Retinal pigment epithelial cell (primary cell): ENCODE measurements around the gene EIF3F.
"Not testable (repeated sequence)": the region's sequence is repeated elsewhere in the genome, so short reads cannot be mapped to it uniquely, and the experiment has no call there.

Experiments
- DNase-seq: peaks from one replicate; pipeline ENCODE4 v3.0.0-alpha.2; 2010; ENCODE audit warnings: low read depth
- H3K4me3 ChIP-seq: 2 replicates; pipeline ENCODE4 v1.5.1; 2011; ENCODE audit warnings: mild to moderate bottlenecking, low read length, control low read depth, moderate library complexity
- TF ChIP-seq, protein P1 (sequence below): conservative IDR thresholded peaks from 2 replicates; pipeline ENCODE4 v1.5.1; 2011; ENCODE audit warnings: low read depth, low read length, control low read depth, inconsistent platforms

EIF3F gene

DNA sequence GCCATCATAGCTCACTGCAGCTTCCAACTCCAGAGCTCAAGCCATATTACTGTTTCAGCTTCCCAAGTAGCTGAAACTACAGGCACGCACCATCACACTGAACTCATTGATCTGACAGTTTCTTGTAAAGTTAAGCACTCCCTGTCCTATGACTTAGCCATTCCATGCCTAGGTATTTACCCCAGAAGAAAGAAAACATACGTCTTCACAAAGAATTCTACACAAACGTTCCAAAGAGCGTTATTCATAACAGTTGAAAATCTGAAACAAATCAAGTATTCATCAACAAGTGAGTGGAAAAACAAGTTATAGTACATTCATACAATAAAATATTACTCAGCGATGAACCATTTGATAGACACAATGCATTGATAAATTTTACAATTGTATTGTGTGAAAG lies 14.1 kb upstream of the EIF3F start:
- TF ChIP-seq, protein P1, sequence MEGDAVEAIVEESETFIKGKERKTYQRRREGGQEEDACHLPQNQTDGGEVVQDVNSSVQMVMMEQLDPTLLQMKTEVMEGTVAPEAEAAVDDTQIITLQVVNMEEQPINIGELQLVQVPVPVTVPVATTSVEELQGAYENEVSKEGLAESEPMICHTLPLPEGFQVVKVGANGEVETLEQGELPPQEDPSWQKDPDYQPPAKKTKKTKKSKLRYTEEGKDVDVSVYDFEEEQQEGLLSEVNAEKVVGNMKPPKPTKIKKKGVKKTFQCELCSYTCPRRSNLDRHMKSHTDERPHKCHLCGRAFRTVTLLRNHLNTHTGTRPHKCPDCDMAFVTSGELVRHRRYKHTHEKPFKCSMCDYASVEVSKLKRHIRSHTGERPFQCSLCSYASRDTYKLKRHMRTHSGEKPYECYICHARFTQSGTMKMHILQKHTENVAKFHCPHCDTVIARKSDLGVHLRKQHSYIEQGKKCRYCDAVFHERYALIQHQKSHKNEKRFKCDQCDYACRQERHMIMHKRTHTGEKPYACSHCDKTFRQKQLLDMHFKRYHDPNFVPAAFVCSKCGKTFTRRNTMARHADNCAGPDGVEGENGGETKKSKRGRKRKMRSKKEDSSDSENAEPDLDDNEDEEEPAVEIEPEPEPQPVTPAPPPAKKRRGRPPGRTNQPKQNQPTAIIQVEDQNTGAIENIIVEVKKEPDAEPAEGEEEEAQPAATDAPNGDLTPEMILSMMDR, result no peak
- no peak overlapping the region for H3K4me3 ChIP-seq
- DNase-seq, result peak; percentile 28

DNA sequence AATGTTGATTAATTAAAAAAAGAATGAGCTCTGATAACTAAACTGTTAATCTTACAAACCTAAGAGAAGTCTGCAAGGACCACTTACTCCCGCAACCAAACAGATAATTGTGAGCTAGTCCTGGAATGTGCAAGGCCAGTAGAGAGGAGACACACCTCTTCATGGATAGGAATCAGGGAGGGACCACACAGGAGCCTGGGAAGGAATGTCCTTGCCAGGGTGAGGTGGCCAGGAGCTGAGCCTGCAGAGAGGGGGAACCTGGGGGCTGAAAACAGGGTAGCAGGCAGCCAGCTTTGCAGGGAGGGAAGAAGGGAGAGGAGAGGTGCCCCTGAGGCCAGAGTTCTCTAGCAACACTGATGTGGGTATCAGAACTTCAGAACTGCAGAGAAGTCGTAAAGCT lies 12.5 kb upstream of the EIF3F start:
- TF ChIP-seq, protein P1, result no peak
- no peak for DNase-seq
- H3K4me3 ChIP-seq, result no peak overlapping the region

DNA sequence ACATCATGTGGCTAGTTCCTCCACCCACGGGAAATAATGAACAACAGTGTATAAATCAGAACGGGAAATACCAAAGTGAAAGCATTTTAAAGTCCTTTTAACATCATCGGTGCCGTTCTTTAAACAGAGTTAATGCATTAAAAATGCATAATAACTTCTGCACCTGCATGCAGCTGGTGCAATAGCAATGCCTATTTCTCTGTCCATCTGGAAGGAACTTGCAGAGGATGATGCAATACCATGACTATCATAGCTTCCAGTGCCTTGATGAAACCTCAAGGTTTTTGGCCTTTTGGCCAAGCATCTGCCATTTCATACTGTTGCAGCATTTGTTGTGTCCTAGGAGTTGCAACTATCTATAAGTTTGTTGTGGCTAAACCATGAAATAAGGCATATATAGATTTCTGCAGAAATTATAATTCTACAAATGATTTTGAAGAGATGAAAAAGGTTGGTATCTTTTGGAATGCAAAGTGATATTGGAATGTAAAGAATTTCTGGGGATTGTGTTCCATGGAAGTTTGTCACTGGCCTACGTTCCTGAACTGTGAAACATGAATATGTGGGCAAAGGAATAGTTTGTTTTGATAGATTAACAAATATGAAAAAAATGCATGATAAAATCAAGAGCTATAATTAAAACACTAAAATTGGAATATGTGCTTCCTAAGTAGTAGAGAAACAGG lies 9.8 kb upstream of the EIF3F start:
- TF ChIP-seq, protein P1, result no peak
- DNase-seq, result peak; percentile 29
- H3K4me3 ChIP-seq, result no peak overlapping the region

DNA sequence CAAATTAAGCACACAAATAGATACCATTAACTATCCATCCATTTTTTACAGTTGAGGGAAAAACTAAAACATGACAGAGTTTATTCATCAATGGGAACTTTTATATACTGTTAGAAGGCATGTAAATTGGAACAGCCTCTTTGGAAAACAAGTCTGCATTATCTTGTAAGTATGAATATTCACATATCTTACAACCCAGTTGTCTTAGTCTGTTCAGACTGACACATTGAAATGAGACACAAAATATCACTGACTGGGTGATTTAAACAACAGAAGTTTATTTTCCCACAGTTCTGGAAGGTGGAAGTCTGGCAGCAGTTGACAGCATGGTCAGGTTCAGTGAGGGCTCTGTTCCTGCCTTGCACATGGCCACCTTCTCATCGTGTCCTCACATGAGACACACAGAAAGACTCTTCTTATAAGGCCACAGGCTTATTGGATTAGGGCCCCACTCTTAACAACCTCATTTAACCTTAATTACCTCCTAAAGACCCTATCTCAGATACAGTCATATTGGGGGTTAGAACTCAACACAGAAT lies 5.4 kb upstream of the EIF3F start:
- DNase-seq, result no peak
- TF ChIP-seq, protein P1, result no peak
- no peak overlapping the region for H3K4me3 ChIP-seq

DNA sequence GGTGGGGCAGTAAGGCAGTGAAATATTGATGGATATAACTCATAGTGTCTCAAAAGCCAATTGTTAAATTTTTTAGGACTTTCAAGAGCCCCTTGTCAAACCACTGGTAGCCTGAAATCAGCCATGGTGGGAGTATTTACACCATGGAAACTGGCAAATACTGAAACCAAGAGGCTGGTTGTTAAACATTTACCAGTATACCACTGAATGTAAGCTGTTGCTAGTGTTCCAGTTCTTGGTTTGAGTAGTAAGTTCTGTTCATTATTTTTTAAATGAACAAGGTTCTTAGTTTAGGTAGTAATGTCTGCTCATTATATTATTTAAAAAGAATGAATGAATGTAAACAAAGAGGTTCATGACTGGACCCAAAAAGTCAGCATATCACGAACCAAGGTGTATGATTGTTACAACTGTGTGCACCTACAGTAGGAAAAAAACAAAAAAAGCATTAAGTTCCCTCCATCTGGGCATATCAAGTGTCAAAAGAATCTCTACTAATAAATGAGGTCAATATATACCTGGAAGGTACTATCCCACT lies 4.5 kb upstream of the EIF3F start:
- TF ChIP-seq, protein P1, result no peak
- DNase-seq, result no peak
- H3K4me3 ChIP-seq, result no peak overlapping the region

DNA sequence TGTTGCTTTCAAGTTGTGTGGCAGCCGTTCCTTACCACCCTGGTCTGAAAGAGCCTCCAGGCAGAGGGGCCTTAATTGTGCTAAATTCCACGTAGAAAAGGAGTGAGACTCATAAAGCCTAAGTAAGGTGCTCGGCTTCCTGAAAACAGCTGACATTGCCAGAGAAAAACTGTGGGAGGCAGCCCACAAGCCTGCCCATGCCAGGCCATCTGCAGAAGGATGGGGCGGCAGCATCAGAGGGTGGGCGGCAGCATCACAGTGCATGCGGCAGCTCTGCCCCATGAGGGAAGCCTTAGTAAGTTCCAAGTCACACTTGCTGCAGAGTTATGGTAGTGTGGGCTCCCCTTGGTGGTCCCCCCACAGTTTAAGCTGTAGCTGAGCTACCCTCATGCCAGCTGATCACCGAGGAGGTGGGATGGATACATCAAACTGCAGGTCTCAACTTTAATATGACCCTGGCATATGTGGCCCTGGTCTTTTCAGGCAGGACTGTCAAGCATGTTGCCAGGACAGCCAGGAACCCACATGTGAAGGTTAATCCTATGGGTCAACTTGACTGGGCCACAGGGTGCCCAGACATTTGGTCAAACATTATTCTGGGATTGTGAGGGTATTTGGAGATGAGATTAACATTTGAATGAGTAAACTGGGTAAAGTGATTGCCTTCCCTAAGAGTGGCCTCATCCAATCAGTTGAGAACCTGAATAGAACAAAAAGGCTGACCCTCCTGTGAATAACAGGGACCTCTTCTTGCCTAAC lies 3.1 kb upstream of the EIF3F start:
- no peak for DNase-seq
- H3K4me3 ChIP-seq, result no peak overlapping the region
- TF ChIP-seq, protein P1, result no peak

DNA sequence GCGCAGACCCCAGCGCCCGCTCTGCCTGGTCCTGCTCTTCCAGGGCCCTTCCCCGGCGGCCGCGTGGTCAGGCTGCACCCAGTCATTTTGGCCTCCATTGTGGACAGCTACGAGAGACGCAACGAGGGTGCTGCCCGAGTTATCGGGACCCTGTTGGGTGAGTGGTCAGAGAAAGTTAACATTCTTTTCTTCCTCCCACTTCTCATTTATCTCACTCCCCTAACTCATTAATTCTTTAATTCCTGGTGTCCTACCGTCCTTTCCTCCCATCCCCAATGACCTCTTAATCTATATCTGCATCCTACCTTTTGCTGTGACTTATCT lies 385 bp downstream of the EIF3F start:
- H3K4me3 ChIP-seq, result peak overlapping the region; percentile 98
- DNase-seq, result not testable (repeated sequence)
